NT2/D1 (cell line): ENCODE results near the gene BEGAIN.

Source experiments
- SUZ12 ChIP-seq: IDR thresholded peaks from 2 replicates; pipeline ENCODE4 v1.6.1; 2011; ENCODE audit not compliant: insufficient read length, insufficient read depth; ENCODE audit errors: extremely low read depth
- YY1 ChIP-seq: IDR thresholded peaks from 2 replicates; pipeline ENCODE4 v1.6.1; 2011; ENCODE audit not compliant: insufficient read length, insufficient read depth
- ZNF274 ChIP-seq: IDR thresholded peaks from 2 replicates; pipeline ENCODE4 v1.6.1; 2011; ENCODE audit warnings: mild to moderate bottlenecking, low read depth, low read length

DNA sequence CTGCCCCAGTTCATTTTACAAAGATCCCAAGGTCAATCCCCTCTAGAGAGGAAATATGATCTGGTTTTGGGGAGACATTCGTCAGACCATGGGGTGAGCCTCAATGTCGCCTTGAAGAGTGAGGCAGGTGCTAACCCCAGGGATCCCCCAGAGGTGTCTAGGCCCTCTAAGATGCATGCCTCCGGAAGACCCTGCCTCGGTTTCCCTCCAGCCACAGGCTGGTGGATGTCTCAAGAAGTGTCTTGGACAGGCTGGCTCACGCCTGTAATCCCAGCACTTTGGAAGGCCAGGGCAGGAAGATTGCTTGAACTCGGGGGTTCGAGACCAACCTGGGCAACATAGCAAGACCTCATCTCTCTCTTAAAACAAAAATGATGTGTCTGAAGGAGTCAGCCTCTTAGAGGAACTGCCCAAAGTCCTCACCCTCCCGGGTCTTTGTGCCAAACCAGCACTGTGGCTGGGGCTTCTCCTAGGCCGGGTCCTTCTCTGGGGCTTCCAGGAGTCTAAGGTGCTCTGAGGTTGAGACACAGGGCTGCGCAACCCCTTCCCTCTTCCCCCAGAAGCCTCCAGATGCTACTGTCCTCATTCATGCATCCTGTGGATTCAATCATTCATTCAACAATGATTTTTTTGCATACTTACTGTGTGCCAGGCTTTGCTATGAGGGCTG lies 24.7 kb upstream of the BEGAIN start:
- TF ChIP-seq ZNF274 (no peak), YY1 (no peak), SUZ12 (no peak)
